Prostate gland (tissue), 2 donors: ENCODE data around the gene ADARB2.

Experiments
- CTCF ChIP-seq, 4 experiments: fragments of 200-600 bp in 2 of 4; fragments of 450-650 bp in 2 of 4; sonication (generic) in 2 of 4; IDR thresholded peaks; 1 replicate in 3 of 4; 2 replicates in 1 of 4; pipeline ENCODE4 v1.5.1; 2016 to 2019; ENCODE audit warnings: antibody characterized with exemption in 4 of 4, mild to moderate bottlenecking in 2 of 4, moderate library complexity in 2 of 4
- POLR2A ChIP-seq: fragments of 450-650 bp; IDR thresholded peaks from one replicate; pipeline ENCODE4 v1.6.1; 2016; ENCODE audit warnings: antibody characterized with exemption, mild to moderate bottlenecking
- POLR2AphosphoS5 ChIP-seq: sonication (generic); formaldehyde crosslinking; IDR thresholded peaks from one replicate; pipeline ENCODE4 v1.6.1; 2017; ENCODE audit warnings: antibody characterized with exemption

DNA sequence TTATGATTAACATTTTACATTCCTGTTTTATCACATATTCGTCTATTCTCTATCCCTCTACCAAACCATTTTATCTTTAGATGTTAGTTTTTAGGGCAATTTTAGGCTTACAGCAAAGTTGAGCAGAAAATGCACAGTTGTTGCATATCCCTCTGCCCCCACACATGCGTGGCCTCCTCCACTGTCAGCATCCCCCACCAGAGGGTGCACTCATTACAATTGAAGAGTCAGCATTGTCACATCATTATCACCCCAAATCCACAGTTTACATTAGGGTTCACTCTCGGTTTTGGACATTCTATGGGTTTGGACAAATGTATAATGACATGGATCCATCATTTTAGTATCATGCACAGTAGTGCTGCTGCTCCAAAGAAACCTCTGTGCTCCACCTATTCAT, 594.7 kb downstream of the ADARB2 start:
- no peak for TF ChIP-seq POLR2A
- no peak for TF ChIP-seq CTCF (IDR thresholded peaks at IDR 0.05)
- no peak for TF ChIP-seq POLR2AphosphoS5
